H1 (cell line): ENCODE data around the gene ALG6. TPM values are rescaled to one million over a fixed set of nuclear protein-coding genes. Genes with fewer than 3 reads are reported as not detected.

ENCODE experiments used
- CTCF ChIA-PET: fragments of 300-600 bp; sonication (Branson Sonifier 250); formaldehyde crosslinking; loops from one replicate; lab custom pipeline; 2021; ENCODE audit not compliant: partially characterized antibody; lab: Charles Lee
- POLR2A ChIA-PET: fragments of 300-600 bp; sonication (Branson Sonifier 250); formaldehyde crosslinking; loops from one replicate; lab custom pipeline; 2021; ENCODE audit warnings: inconsistent platforms; ENCODE audit not compliant: partially characterized antibody; lab: Charles Lee
- DNase-seq, 2 experiments: peaks; one replicate each; pipeline versions ENCODE4 v3.0.0 to v3.0.0-alpha.2; 2010 to 2022; ENCODE audit warnings: low spot score in 2 of 2, low read depth in 1 of 2, mixed read lengths in 1 of 2
- FAIRE-seq: peaks from 2 replicates; lab custom pipeline; 2011; peaks lifted over from hg19 to GRCh38; lab: Jason Lieb, UNC
- H2AFZ ChIP-seq: 2 replicates; pipeline ENCODE4 v1.8.1; 2012; ENCODE audit warnings: low read length, inconsistent platforms
- H2AK5ac ChIP-seq: 2 replicates; pipeline ENCODE4 v1.6.1; 2013; ENCODE audit warnings: low read depth, low read length
- H2BK120ac ChIP-seq: replicated peaks from 2 replicates; pipeline ENCODE3; 2013; ENCODE audit warnings: low read depth, low read length, inconsistent platforms
- H2BK12ac ChIP-seq: 2 replicates; pipeline ENCODE4 v1.6.1; 2013; ENCODE audit warnings: low read depth, low read length
- H2BK15ac ChIP-seq: 2 replicates; pipeline ENCODE4 v1.6.1; 2013; ENCODE audit warnings: low read length
- H2BK20ac ChIP-seq: 2 replicates; pipeline ENCODE4 v1.6.1; 2013; ENCODE audit warnings: low read length
- H2BK5ac ChIP-seq: 2 replicates; pipeline ENCODE4 v1.6.1; 2013; ENCODE audit warnings: low read depth, low read length
- H3K14ac ChIP-seq: 2 replicates; pipeline ENCODE4 v1.6.1; 2013; ENCODE audit warnings: inconsistent platforms; ENCODE audit not compliant: insufficient read length
- H3K18ac ChIP-seq: 2 replicates; pipeline ENCODE4 v1.6.1; 2013; ENCODE audit warnings: low read length; ENCODE audit errors: extremely low read depth
- H3K23ac ChIP-seq: 2 replicates; pipeline ENCODE4 v1.6.1; 2013; ENCODE audit warnings: inconsistent platforms; ENCODE audit not compliant: insufficient read length
- H3K23me2 ChIP-seq: 2 replicates; pipeline ENCODE4 v1.6.1; 2013; ENCODE audit warnings: low read depth, low read length
- H3K27ac ChIP-seq: 2 replicates; pipeline ENCODE4 v1.6.1; 2011; ENCODE audit warnings: low read depth, low read length, inconsistent platforms
- H3K27me3 ChIP-seq, 4 experiments: replicated peaks in 1 of 4; 1 replicate in 1 of 4; 2 replicates in 3 of 4; pipeline versions ENCODE4 v1.6.1 to v1.8.1; 2011 to 2013; ENCODE audit warnings: low read length in 3 of 4, mild to moderate bottlenecking in 3 of 4, inconsistent platforms in 2 of 4, mixed read lengths in 2 of 4, moderate library complexity in 1 of 4; ENCODE audit not compliant: control insufficient read depth in 3 of 4, insufficient read depth in 3 of 4; ENCODE audit errors: extremely low read depth in 1 of 4
- H3K36me3 ChIP-seq, 4 experiments: 2 replicates each; pipeline versions ENCODE4 v1.6.1 to v1.8.1; 2011 to 2013; ENCODE audit warnings: mild to moderate bottlenecking in 4 of 4, low read length in 3 of 4, moderate library complexity in 2 of 4, control low read depth in 1 of 4, inconsistent platforms in 1 of 4; ENCODE audit not compliant: insufficient read depth in 4 of 4, control insufficient read depth in 2 of 4
- H3K4ac ChIP-seq: replicated peaks from 2 replicates; pipeline ENCODE3; 2013; ENCODE audit warnings: low read length, low read depth, mixed read lengths, inconsistent platforms; ENCODE audit not compliant: insufficient read length
- H3K4me1 ChIP-seq, 4 experiments: replicated peaks in 1 of 4; 1 replicate in 1 of 4; 2 replicates in 3 of 4; pipeline versions ENCODE4 v1.6.1 to v1.8.1; 2011 to 2013; ENCODE audit warnings: low read length in 3 of 4, inconsistent platforms in 2 of 4, mixed read lengths in 1 of 4; ENCODE audit not compliant: insufficient read depth in 4 of 4, control insufficient read depth in 3 of 4
- H3K4me2 ChIP-seq, 2 experiments: 2 replicates each; pipeline versions ENCODE4 v1.6.1 to v1.8.1; 2011 to 2013; ENCODE audit warnings: low read depth in 2 of 2, low read length in 2 of 2, control low read depth in 1 of 2, inconsistent platforms in 1 of 2, mild to moderate bottlenecking in 1 of 2; ENCODE audit not compliant: insufficient read depth in 1 of 2
- H3K4me3 ChIP-seq, 4 experiments: fragments of 200-600, 300-600 bp in 1 of 4; sonication (generic), shearing (Covaris generic), sonication (Bioruptor Twin) in 1 of 4; 2 replicates each; pipeline versions ENCODE4 v1.5.1 to v1.8.1; 2011 to 2016; ENCODE audit warnings: low read length in 4 of 4, low read depth in 3 of 4, control low read depth in 2 of 4, inconsistent platforms in 2 of 4, mild to moderate bottlenecking in 2 of 4, mixed read lengths in 1 of 4, moderate library complexity in 1 of 4; ENCODE audit not compliant: insufficient read depth in 2 of 4; ENCODE audit errors: extremely low read depth in 1 of 4
- H3K56ac ChIP-seq: replicated peaks from 2 replicates; pipeline ENCODE3; 2013; ENCODE audit warnings: low read depth, mild to moderate bottlenecking, mixed read lengths, low read length, inconsistent platforms; ENCODE audit not compliant: insufficient read length
- H3K79me1 ChIP-seq: 2 replicates; pipeline ENCODE4 v1.6.1; 2013; ENCODE audit warnings: low read depth, low read length, control low read depth
- H3K79me2 ChIP-seq, 2 experiments: 2 replicates each; pipeline versions ENCODE4 v1.6.1 to v1.8.1; 2012 to 2013; ENCODE audit warnings: low read length in 2 of 2, mild to moderate bottlenecking in 2 of 2, inconsistent platforms in 1 of 2; ENCODE audit not compliant: insufficient read depth in 2 of 2, control insufficient read depth in 1 of 2
- H3K9ac ChIP-seq, 4 experiments: replicated peaks in 1 of 4; 1 replicate in 1 of 4; 2 replicates in 3 of 4; pipeline versions ENCODE4 v1.6.1 to v1.8.1; 2011 to 2013; ENCODE audit warnings: low read depth in 3 of 4, low read length in 3 of 4, control low read depth in 2 of 4, mild to moderate bottlenecking in 2 of 4, moderate library complexity in 2 of 4, inconsistent platforms in 1 of 4; ENCODE audit errors: extremely low read depth in 1 of 4
- H3K9me3 ChIP-seq, 2 experiments: 2 replicates each; pipeline versions ENCODE4 v1.6.1 to v1.8.1; 2012 to 2013; ENCODE audit warnings: mild to moderate bottlenecking in 2 of 2, moderate library complexity in 2 of 2, control low read depth in 1 of 2, inconsistent platforms in 1 of 2, low read depth in 1 of 2, low read length in 1 of 2, mixed read lengths in 1 of 2; ENCODE audit not compliant: insufficient read depth in 2 of 2
- H4K20me1 ChIP-seq, 2 experiments: replicated peaks in 1 of 2; 2 replicates each; pipeline versions ENCODE3 to v1.8.1; 2011 to 2013; ENCODE audit warnings: inconsistent platforms in 2 of 2, low read length in 2 of 2, mild to moderate bottlenecking in 1 of 2; ENCODE audit not compliant: insufficient read depth in 2 of 2, control insufficient read depth in 1 of 2
- H4K5ac ChIP-seq: 2 replicates; pipeline ENCODE4 v1.6.1; 2013; ENCODE audit warnings: low read length, low read depth, mixed read lengths, inconsistent platforms; ENCODE audit not compliant: insufficient read length
- H4K8ac ChIP-seq: 2 replicates; pipeline ENCODE4 v1.8.0; 2013; ENCODE audit warnings: mild to moderate bottlenecking, moderate library complexity, low read length, inconsistent platforms; ENCODE audit not compliant: insufficient read depth; ENCODE audit errors: extremely low read depth
- H4K91ac ChIP-seq: replicated peaks from 2 replicates; pipeline ENCODE3; 2013; ENCODE audit warnings: low read length, mixed read lengths, inconsistent platforms; ENCODE audit not compliant: insufficient read length
- BACH1 ChIP-seq: IDR thresholded peaks from 2 replicates; pipeline ENCODE4 v1.6.1; 2012; ENCODE audit warnings: low read length, improper control_type of control experiment
- BRCA1 ChIP-seq: IDR thresholded peaks from 2 replicates; pipeline ENCODE4 v1.6.1; 2012; ENCODE audit warnings: low read depth, low read length, improper control_type of control experiment
- CBX8 ChIP-seq: fragments of 300-800, 300-1000 bp; sonication (generic); IDR thresholded peaks from 2 replicates; pipeline ENCODE4 v1.7.1; 2016; ENCODE audit warnings: low read depth, low read length, borderline replicate concordance
- CHD1 ChIP-seq: IDR thresholded peaks from 2 replicates; pipeline ENCODE4 v1.6.1; 2012; ENCODE audit warnings: low read depth, low read length, improper control_type of control experiment
- RBBP5 ChIP-seq: IDR thresholded peaks from 2 replicates; pipeline ENCODE4 v1.7.1; 2012; ENCODE audit warnings: low read depth, mild to moderate bottlenecking, inconsistent platforms, low read length, moderate library complexity, borderline replicate concordance
- RNF2 ChIP-seq: fragments of 200-900, 300-1000 bp; sonication (generic); IDR thresholded peaks from 2 replicates; pipeline ENCODE4 v1.7.1; 2016; ENCODE audit warnings: borderline replicate concordance, low read depth, mild to moderate bottlenecking, antibody characterized with exemption, low read length; ENCODE audit not compliant: poor library complexity, severe bottlenecking; ENCODE audit errors: missing control alignments
- WGBS, 2 experiments: shearing (Covaris generic) in 1 of 2; methylation state at CpG; one replicate each; pipeline versions ENCODE4 v1.1.6 to v1.1.7; 2013 to 2015; ENCODE audit warnings: low lambda C conversion rate in 2 of 2, mixed read lengths in 2 of 2, inconsistent platforms in 1 of 2, low coverage in 1 of 2, missing lambda C conversion rate in 1 of 2; ENCODE audit not compliant: insufficient replicate concordance in 2 of 2, insufficient coverage in 1 of 2, insufficient read length in 1 of 2; ENCODE audit errors: extremely low coverage in 1 of 2, missing lambda C conversion rate in 1 of 2; 5-methylcytosine and 5-hydroxymethylcytosine counted together
- long read RNA-seq, 2 experiments: library from RNA in 1 of 2; library from capped mRNA in 1 of 2; stranded (forward); transcript quantifications; one replicate each; pipeline ENCODE4 v2.0.0, GENCODE V29; 2021; ENCODE audit warnings: inconsistent platforms in 1 of 2
- polyA minus RNA-seq, 3 experiments: library from RNA; depleted of rRNA, polyadenylated mRNA; stranded (reverse); fragments of >200 nt; gene quantifications; 1 replicate in 2 of 3; 2 replicates in 1 of 3; pipeline ENCODE4 v1.2.3, GENCODE V29; 2011
- polyA plus RNA-seq, 7 experiments: library from polyadenylated mRNA; depleted of rRNA in 3 of 7; stranded (reverse) in 5 of 7; unstranded in 2 of 7; fragments of >200 nt in 5 of 7; fragments of 200-250 nt in 2 of 7; gene quantifications; 1 replicate in 5 of 7; 2 replicates in 1 of 7; 4 replicates in 1 of 7; pipeline versions ENCODE4 v1.2.1 to v1.2.3, GENCODE V29; 2011 to 2013; ENCODE audit warnings: missing spikeins in 2 of 7, mixed read lengths in 2 of 7
- total RNA-seq: library from RNA; stranded (reverse); fragmentation: NEBNext Ultra II Directional; extraction: Animal tissue kit (Norgen Biotek cat#: 25700); gene quantifications from 2 replicates; pipeline ENCODE4 v1.2.1, GENCODE V29; 2021

ALG6 gene
- total RNA-seq = 25.1 and 26.8 TPM in 2 replicates
- polyA plus RNA-seq (2011; rRNA removed) = 8.4 and 17.8 TPM in 2 replicates
- 16.8 TPM for polyA plus RNA-seq (2011; cell fraction: cytosol; rRNA removed)
- 5.4 TPM for polyA plus RNA-seq (2011; cell fraction: nucleus; rRNA removed)
- polyA plus RNA-seq (2012, experiment 1 of 2) = 10.8 to 22.0 TPM (median 11.8 TPM) in 4 replicates
- polyA plus RNA-seq (2012, experiment 2 of 2) = 2.6 TPM
- polyA plus RNA-seq (2013, experiment 1 of 2) = 33.2 TPM
- 30.2 TPM for polyA plus RNA-seq (2013, experiment 2 of 2)
- polyA minus RNA-seq (2011; rRNA and poly(A)+ RNA removed) = 16.4 and 22.2 TPM in 2 replicates
- 8.4 TPM for polyA minus RNA-seq (2011; cell fraction: cytosol; rRNA and poly(A)+ RNA removed)
- 26.5 TPM for polyA minus RNA-seq (2011; cell fraction: nucleus; rRNA and poly(A)+ RNA removed)
- long read RNA-seq, experiment 1, partial matches to known transcripts = 9 of 19 reads
- long read RNA-seq, experiment 1, other reads (novel, unspliced or antisense) = 9 of 19 reads
- long read RNA-seq, experiment 2, transcript ALG6-202 (15 exons, 3,371 nt) = major isoform, 34 of 42 reads
- long read RNA-seq, experiment 2, partial matches to known transcripts = 4 of 42 reads
- long read RNA-seq, experiment 2, other reads (novel, unspliced or antisense) = 4 of 42 reads

DNA sequence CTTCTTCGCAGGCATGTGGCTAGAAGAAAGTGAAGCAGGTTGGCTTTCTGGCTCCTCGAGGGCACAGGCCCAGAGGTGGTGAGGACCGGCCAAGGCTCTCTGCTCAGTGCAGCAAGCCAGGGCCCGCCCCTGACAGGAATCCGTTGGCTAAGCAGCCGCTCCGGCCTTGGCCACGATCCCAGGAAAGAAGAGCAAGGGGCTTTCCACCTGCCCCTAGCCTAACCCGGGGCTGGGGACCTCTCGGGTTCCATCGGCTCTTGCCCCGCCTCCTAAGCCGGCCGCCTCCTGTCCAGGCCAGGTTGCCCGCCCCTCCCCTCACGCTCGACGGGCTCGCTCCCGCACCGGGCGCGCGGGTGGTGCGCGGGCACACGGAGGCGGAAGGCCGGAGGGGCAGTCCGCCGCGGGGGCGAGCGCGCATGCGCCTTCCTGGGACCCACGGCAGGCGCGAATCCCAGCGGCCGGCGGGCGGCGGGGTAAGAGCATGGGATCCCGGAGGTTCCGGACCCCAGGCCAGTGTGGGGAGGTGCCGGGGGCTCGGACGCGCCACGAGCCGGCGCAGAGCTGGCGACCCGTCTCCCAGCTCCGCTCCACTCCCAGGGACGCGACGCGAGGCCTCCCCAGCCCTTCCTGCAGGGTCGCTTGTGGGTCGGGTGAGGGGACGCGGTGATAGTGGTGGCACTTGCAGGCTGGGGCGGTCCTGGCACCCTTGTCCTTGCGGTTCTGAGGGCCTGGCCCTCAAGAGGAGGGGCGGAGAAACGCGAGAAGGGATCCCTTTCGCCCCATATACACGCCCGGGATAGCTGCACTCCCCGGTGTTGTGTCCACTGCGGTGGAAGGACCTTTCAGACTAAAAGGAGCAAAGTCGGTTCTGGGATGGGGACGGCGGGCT is at the start of gene ALG6:
TSS of gene ALG6 (plus strand) at position 413 of the 889 bp plus-strand sequence. CDS start 3,351 bp downstream, outside the sequence.
- Histone ChIP-seq H4K5ac (peak within 1 kb of the TSS; percentile 99), H2AFZ (peak within 1 kb of the TSS; percentile 91), H2BK12ac (peak within 1 kb of the TSS; percentile 65; the same call in 1 of the 2 replicates), H3K4me2 (peak within 1 kb of the TSS; percentile 87 to 94), H3K27ac (peak within 1 kb of the TSS; percentile 87; the same call in 1 of the 2 replicates), H3K79me2 (no peaks in the 10 kb centered on the region), H3K23me2 (peaks cover 4% of the 10 kb centered on the region; the same call in 1 of the 2 replicates), H3K79me1 (no peaks in the 10 kb centered on the region), H3K9ac (peak within 1 kb of the TSS; percentile 84 to 93 (median 90)), H2BK15ac (peak within 1 kb of the TSS; percentile 88), H2BK5ac (peak within 1 kb of the TSS; percentile 97), H3K4me1 (peaks cover 0 to 5% (median 4%) of the 10 kb centered on the region in 4 experiments; a peak in 6 of 7 replicates), H3K4me3 (peak within 1 kb of the TSS; percentile 78 to 88 (median 86)), H2AK5ac (no peak within 1 kb of the TSS), H3K36me3 (peaks cover 0 to 9% (median 0%) of the 10 kb centered on the region in 4 experiments; a peak in 3 of 8 replicates), H4K8ac (peak within 1 kb of the TSS; percentile 97), H2BK120ac (peak within 1 kb of the TSS; percentile 23), H3K4ac (peak within 1 kb of the TSS; percentile 65), H3K9me3 (no peaks in the 10 kb centered on the region), H4K91ac (peak within 1 kb of the TSS; percentile 90), H3K23ac (no peak within 1 kb of the TSS), H3K27me3 (peaks cover 0 to 4% (median 0%) of the 10 kb centered on the region in 4 experiments; a peak in 1 of 7 replicates), H3K14ac (peak within 1 kb of the TSS; percentile 6), H4K20me1 (no peaks in the 10 kb centered on the region), H3K56ac (peak within 1 kb of the TSS; percentile 88), H3K18ac (peak within 1 kb of the TSS; percentile 99), H2BK20ac (peak within 1 kb of the TSS; percentile 43; the same call in 1 of the 2 replicates)
- FAIRE-seq = no peak
- WGBS, 2 experiments = 3% methylated on average over 46 of the region's 77 CpGs; no CpG with 5 or more reads in 1 of the 2 experiments
- DNase-seq = peak; percentile 92 to 99
- ChIA-PET CTCF (interaction anchor here (0.8 to 1.2 kb wide), 7 partner anchors 7 to 362 kb away, joined by 3 to 5 read pairs (median 3); no protein-coding TSS in a partner anchor), POLR2A (interaction anchor here (0.9 to 1.7 kb wide), 5 partner anchors 10 to 69 kb away, joined by 3 to 7 read pairs (median 3); partner anchors contain the start of gene FOXD3)
- TF ChIP-seq CHD1 = no peak
- no peak for TF ChIP-seq BRCA1
- TF ChIP-seq CBX8 = no peak
- peak; percentile 65; the same call in 1 of the 2 replicates for TF ChIP-seq BACH1
- TF ChIP-seq RNF2 = no peak
- TF ChIP-seq RBBP5 = no peak
